Small intestine (tissue), 7 donors: ENCODE measurements around the gene DLST. TPM values are rescaled to one million over a fixed set of nuclear protein-coding genes. Genes with fewer than 3 reads are reported as not detected.

Experiments
- DNase-seq, 2 donors: peaks; one replicate each; pipeline versions ENCODE4 v3.0.0 to v3.0.0-alpha.2; 2013
- FAIRE-seq: peaks from 2 replicates; lab custom pipeline; 2012; peaks lifted over from hg19 to GRCh38; lab: Jason Lieb, UNC
- H3K27ac ChIP-seq, 3 donors: one replicate each; pipeline ENCODE4 v1.5.1; 2013; ENCODE audit warnings: low read length in 2 of 3, mild to moderate bottlenecking in 2 of 3, control low read depth in 1 of 3, inconsistent platforms in 1 of 3, low read depth in 1 of 3, moderate library complexity in 1 of 3
- H3K27me3 ChIP-seq, 3 donors: one replicate each; pipeline ENCODE4 v1.6.1; 2013; ENCODE audit warnings: low read length in 3 of 3, inconsistent platforms in 1 of 3; ENCODE audit not compliant: control insufficient read depth in 3 of 3, insufficient read depth in 3 of 3
- H3K36me3 ChIP-seq, 3 donors: one replicate each; pipeline ENCODE4 v1.6.1; 2013; ENCODE audit warnings: low read length in 3 of 3, inconsistent platforms in 1 of 3, low read depth in 1 of 3, mild to moderate bottlenecking in 1 of 3, moderate library complexity in 1 of 3; ENCODE audit not compliant: control insufficient read depth in 3 of 3, insufficient read depth in 2 of 3
- H3K4me1 ChIP-seq, 3 donors: one replicate each; pipeline ENCODE4 v1.6.1; 2013; ENCODE audit warnings: low read length in 2 of 3, inconsistent platforms in 1 of 3, low read depth in 1 of 3, mild to moderate bottlenecking in 1 of 3, moderate library complexity in 1 of 3; ENCODE audit not compliant: control insufficient read depth in 3 of 3, insufficient read depth in 2 of 3
- H3K4me3 ChIP-seq, 3 donors: one replicate each; pipeline ENCODE4 v1.5.1; 2013; ENCODE audit warnings: low read length in 3 of 3, control low read depth in 1 of 3, inconsistent platforms in 1 of 3, low read depth in 1 of 3, mild to moderate bottlenecking in 1 of 3, moderate library complexity in 1 of 3
- H3K9me3 ChIP-seq, 2 donors: one replicate each; pipeline ENCODE4 v1.6.1; 2013; ENCODE audit warnings: low read depth in 1 of 2, low read length in 1 of 2; ENCODE audit not compliant: control insufficient read depth in 2 of 2, insufficient read depth in 1 of 2
- WGBS, 3 donors: extraction: QIAGEN DNeasy Blood & Tissue Kit; methylation state at CpG; one replicate each; pipeline ENCODE4 v1.1.7; 2013; 5-methylcytosine and 5-hydroxymethylcytosine counted together
- polyA plus RNA-seq, 4 donors: library from polyadenylated mRNA; stranded (reverse) in 3 of 4; unstranded in 1 of 4; fragments of 200-250 nt in 3 of 4; fragments of 120-200 nt in 1 of 4; gene quantifications; one replicate each; pipeline versions ENCODE4 v1.2.1 to v1.2.3, GENCODE V29; 2013
- donor health status: healthy with polysubstance abuse.
- donor health status: control.
- donor health status: control.
- donor health status: Bipolar disorder and iron deficiency.
- donor health status: healthy.

Gene DLST
- polyA plus RNA-seq, 4 donors = 94.2 to 110 (median 97.8) TPM

GRCh38 chr14:74865156-74865555, 16.6 kb upstream of the DLST start:
- WGBS, 3 donors = 78 to 90% (median 83%) methylated on average over 5 of the region's 5 CpGs
- FAIRE-seq = no peak
- no peaks in the 10 kb centered on the region for H3K36me3 ChIP-seq
- no peak overlapping the region for H3K27ac ChIP-seq
- no peaks in the 10 kb centered on the region for H3K9me3 ChIP-seq
- H3K27me3 ChIP-seq = no peaks in the 10 kb centered on the region
- DNase-seq = no peak
- no peak overlapping the region for H3K4me3 ChIP-seq
- no peaks in the 10 kb centered on the region for H3K4me1 ChIP-seq

GRCh38 chr14:74866708-74867389, 14.9 kb upstream of the DLST start:
- Histone ChIP-seq H3K27ac (peak overlapping the region in 1 of 3 donors; percentile 50), H3K27me3 (no peaks in the 10 kb centered on the region)
- no peak for FAIRE-seq

GRCh38 chr14:74867673-74868072, 14.0 kb upstream of the DLST start:
- no peak overlapping the region for H3K4me3 ChIP-seq
- DNase-seq (peak in 1 of 2 donors; percentile 38), FAIRE-seq (no peak)
- H3K9me3 ChIP-seq = no peaks in the 10 kb centered on the region
- H3K4me1 ChIP-seq = no peaks in the 10 kb centered on the region
- WGBS, 3 donors = 37 to 55% (median 47%) methylated on average over 5 of the region's 5 CpGs
- peak overlapping the region in 1 of 3 donors; percentile 37 for H3K27ac ChIP-seq
- no peaks in the 10 kb centered on the region for H3K36me3 ChIP-seq
- no peaks in the 10 kb centered on the region for H3K27me3 ChIP-seq

More at GRCh38 chr14:74866708-74867389, 14.9 kb upstream of the DLST start:
- Histone ChIP-seq H3K9me3 (no peaks in the 10 kb centered on the region), H3K4me3 (no peak overlapping the region), H3K4me1 (no peaks in the 10 kb centered on the region), H3K36me3 (no peaks in the 10 kb centered on the region)
- DNase-seq = no peak
- 72 to 82% (median 79%) methylated on average over 3 of the region's 3 CpGs for WGBS, 3 donors

GRCh38 chr14:74868739-74869138, 13.0 kb upstream of the DLST start:
- Histone ChIP-seq H3K9me3 (no peaks in the 10 kb centered on the region), H3K4me3 (no peak overlapping the region), H3K27ac (no peak overlapping the region), H3K4me1 (no peaks in the 10 kb centered on the region), H3K27me3 (no peaks in the 10 kb centered on the region), H3K36me3 (no peaks in the 10 kb centered on the region)
- whole genome bisulfite sequencing, 3 donors = 78 to 95% (median 91%) methylated on average over 7 to 8 of the region's 8 CpGs
- FAIRE-seq = no peak
- no peak for DNase-seq

GRCh38 chr14:74871819-74872218, 9.9 kb upstream of the DLST start:
- Histone ChIP-seq H3K4me1 (no peaks in the 10 kb centered on the region), H3K27me3 (no peaks in the 10 kb centered on the region), H3K36me3 (no peaks in the 10 kb centered on the region), H3K4me3 (no peak overlapping the region), H3K9me3 (no peaks in the 10 kb centered on the region), H3K27ac (no peak overlapping the region)
- DNase-seq (no peak), FAIRE-seq (no peak)
- WGBS, 3 donors = 80 to 89% (median 83%) methylated on average over 4 of the region's 4 CpGs

GRCh38 chr14:74875204-74875603, 6.5 kb upstream of the DLST start:
- H3K27ac ChIP-seq = no peak overlapping the region
- no peak for FAIRE-seq
- H3K36me3 ChIP-seq = no peaks in the 10 kb centered on the region
- H3K4me3 ChIP-seq = no peak overlapping the region
- WGBS, 3 donors = 95 to 97% (median 97%) methylated on average over 5 of the region's 5 CpGs
- no peaks in the 10 kb centered on the region for H3K9me3 ChIP-seq
- peaks cover 0 to 6% (median 2%) of the 10 kb centered on the region in 3 donors for H3K4me1 ChIP-seq
- H3K27me3 ChIP-seq = no peaks in the 10 kb centered on the region
- no peak for DNase-seq

GRCh38 chr14:74875941-74876913, 5.5 kb upstream of the DLST start, which contains the start of gene PROX2:
Gene PROX2 (minus strand): TSS chr14:74876145. CDS start chr14:74863834, 12,311 bp downstream.
- WGBS, 3 donors = 59 to 82% (median 70%) methylated on average over 13 of the region's 13 CpGs
- H3K27me3 ChIP-seq = no peaks in the 10 kb centered on the region
- H3K4me3 ChIP-seq = no peak within 1 kb of the TSS
- H3K36me3 ChIP-seq = no peaks in the 10 kb centered on the region
- H3K27ac ChIP-seq = no peak within 1 kb of the TSS
- peaks cover 6 to 16% (median 8%) of the 10 kb centered on the region in 3 donors for H3K4me1 ChIP-seq
- DNase-seq (no peak), FAIRE-seq (no peak)
- no peaks in the 10 kb centered on the region for H3K9me3 ChIP-seq

- H3K27ac ChIP-seq = peak overlapping the region in 2 of 3 donors; percentile 16 to 39
- no peak for FAIRE-seq
- DNase-seq = peak; percentile 54 to 85
- H3K9me3 ChIP-seq = no peaks in the 10 kb centered on the region
- peaks cover 9 to 34% (median 22%) of the 10 kb centered on the region in 3 donors for H3K4me1 ChIP-seq
- no peak overlapping the region for H3K4me3 ChIP-seq
- no peaks in the 10 kb centered on the region for H3K36me3 ChIP-seq
- WGBS, 3 donors = 22 to 54% (median 47%) methylated on average over 3 of the region's 3 CpGs
- no peaks in the 10 kb centered on the region for H3K27me3 ChIP-seq
Measured at GRCh38 chr14:74879427-74880182, 2.1 kb upstream of the DLST start.
